HepG2 (cell line): ENCODE data around the gene JPH2.

Source experiments
- BRCA1 ChIP-seq: sonication (generic); formaldehyde crosslinking; IDR thresholded peaks from 2 replicates; pipeline ENCODE4 v1.4.0; 2020; ENCODE audit warnings: missing genetic modification reagents
- ETV6 ChIP-seq: sonication (generic); formaldehyde crosslinking; conservative IDR thresholded peaks from 2 replicates; pipeline ENCODE4 v1.4.0; 2020; ENCODE audit warnings: missing genetic modification reagents
- GPN1 ChIP-seq: sonication (generic); formaldehyde crosslinking; IDR thresholded peaks from 2 replicates; pipeline ENCODE4 v1.5.1; 2020; ENCODE audit warnings: missing genetic modification reagents, borderline replicate concordance
- JUNB ChIP-seq: sonication (generic); formaldehyde crosslinking; IDR thresholded peaks from 2 replicates; pipeline ENCODE4 v1.8.0; 2022; ENCODE audit warnings: missing genetic modification reagents, mild to moderate bottlenecking, borderline replicate concordance
- NFYB ChIP-seq: sonication (generic); formaldehyde crosslinking; IDR thresholded peaks from 2 replicates; pipeline ENCODE4 v1.4.0; 2020; ENCODE audit warnings: missing genetic modification reagents
- ZMAT3 ChIP-seq: sonication (generic); formaldehyde crosslinking; conservative IDR thresholded peaks from 2 replicates; pipeline ENCODE4 v1.7.0; 2021; ENCODE audit warnings: missing genetic modification reagents
- ZNF207 ChIP-seq: fragments of 450-650 bp; IDR thresholded peaks from 2 replicates; pipeline ENCODE4 v1.6.1; 2016; ENCODE audit warnings: antibody characterized with exemption, borderline replicate concordance
- ZNF570 ChIP-seq: sonication (generic); formaldehyde crosslinking; IDR thresholded peaks from 2 replicates; pipeline ENCODE4 v1.4.0; 2020; ENCODE audit warnings: mild to moderate bottlenecking, missing genetic modification reagents, borderline replicate concordance
- TF ChIP-seq, protein P1 (sequence below): sonication (generic); formaldehyde crosslinking; IDR thresholded peaks from 2 replicates; pipeline ENCODE4 v1.5.0; 2020; ENCODE audit warnings: mild to moderate bottlenecking, missing genetic modification reagents, moderate library complexity
- TF ChIP-seq, protein P2 (sequence below), 2 experiments: sonication (generic) in 1 of 2; formaldehyde crosslinking in 1 of 2; IDR thresholded peaks; 2 replicates each; pipeline versions ENCODE4 v1.4.0 to v1.6.1; 2018 to 2020; ENCODE audit warnings: missing genetic modification reagents in 2 of 2, borderline replicate concordance in 1 of 2, low read depth in 1 of 2, mild to moderate bottlenecking in 1 of 2, missing biosample characterization in 1 of 2
- TF ChIP-seq, protein P3 (sequence below): sonication (generic); formaldehyde crosslinking; IDR thresholded peaks from 2 replicates; pipeline ENCODE4 v1.4.0; 2020; ENCODE audit warnings: missing genetic modification reagents, borderline replicate concordance
- TF ChIP-seq, protein P4 (sequence below), 2 experiments: fragments of 450-650 bp in 1 of 2; sonication (generic) in 1 of 2; formaldehyde crosslinking in 1 of 2; IDR thresholded peaks; 2 replicates each; pipeline versions ENCODE4 v1.6.1 to v1.8.0; 2016 to 2022; ENCODE audit warnings: antibody characterized with exemption in 1 of 2, mild to moderate bottlenecking in 1 of 2, missing genetic modification reagents in 1 of 2
- TF ChIP-seq, protein P5 (sequence below): IDR thresholded peaks from 2 replicates; pipeline ENCODE4 v1.6.1; 2016; ENCODE audit warnings: low read depth, borderline replicate concordance

DNA sequence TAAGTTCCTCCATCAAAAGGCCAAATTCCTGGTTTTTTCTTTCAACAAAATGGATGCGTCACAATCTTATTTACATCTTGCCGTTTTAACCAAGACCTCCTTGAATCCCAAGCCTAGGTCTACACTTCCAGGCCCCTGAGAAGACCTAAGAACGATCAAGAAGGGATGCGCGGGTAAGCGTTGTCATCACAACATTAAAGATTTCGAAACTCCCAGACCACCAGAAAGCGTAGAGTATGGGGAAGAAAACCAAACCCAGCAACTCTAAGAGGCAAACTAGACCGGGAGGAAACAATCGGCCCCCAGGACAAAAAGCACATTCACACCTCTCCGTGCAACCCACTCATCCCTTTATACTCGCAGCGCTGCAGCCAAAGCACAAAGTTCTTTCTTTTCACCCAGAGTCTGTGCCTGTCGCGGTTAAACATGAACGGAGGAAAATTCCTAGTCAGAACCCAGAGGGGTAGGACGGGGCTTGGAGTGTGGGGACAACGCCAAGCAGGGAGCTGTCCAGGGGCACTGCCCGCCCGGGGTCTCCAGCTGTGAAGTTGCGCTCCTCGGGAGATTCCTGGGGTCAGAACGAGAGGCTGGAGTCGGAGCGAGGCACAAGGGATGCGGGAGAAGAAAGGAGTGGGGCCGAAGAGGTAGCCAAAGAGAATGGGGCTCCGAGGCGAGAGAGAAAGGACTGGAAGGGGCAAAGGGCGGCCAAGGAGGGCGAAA lies 22.9 kb upstream of the JPH2 start:
- no peak for TF ChIP-seq ETV6 (CRISPR knock-in tag)
- TF ChIP-seq NFYB (CRISPR knock-in tag): no peak
- TF ChIP-seq ZNF207: no peak
- TF ChIP-seq, protein P1, sequence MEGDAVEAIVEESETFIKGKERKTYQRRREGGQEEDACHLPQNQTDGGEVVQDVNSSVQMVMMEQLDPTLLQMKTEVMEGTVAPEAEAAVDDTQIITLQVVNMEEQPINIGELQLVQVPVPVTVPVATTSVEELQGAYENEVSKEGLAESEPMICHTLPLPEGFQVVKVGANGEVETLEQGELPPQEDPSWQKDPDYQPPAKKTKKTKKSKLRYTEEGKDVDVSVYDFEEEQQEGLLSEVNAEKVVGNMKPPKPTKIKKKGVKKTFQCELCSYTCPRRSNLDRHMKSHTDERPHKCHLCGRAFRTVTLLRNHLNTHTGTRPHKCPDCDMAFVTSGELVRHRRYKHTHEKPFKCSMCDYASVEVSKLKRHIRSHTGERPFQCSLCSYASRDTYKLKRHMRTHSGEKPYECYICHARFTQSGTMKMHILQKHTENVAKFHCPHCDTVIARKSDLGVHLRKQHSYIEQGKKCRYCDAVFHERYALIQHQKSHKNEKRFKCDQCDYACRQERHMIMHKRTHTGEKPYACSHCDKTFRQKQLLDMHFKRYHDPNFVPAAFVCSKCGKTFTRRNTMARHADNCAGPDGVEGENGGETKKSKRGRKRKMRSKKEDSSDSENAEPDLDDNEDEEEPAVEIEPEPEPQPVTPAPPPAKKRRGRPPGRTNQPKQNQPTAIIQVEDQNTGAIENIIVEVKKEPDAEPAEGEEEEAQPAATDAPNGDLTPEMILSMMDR (CRISPR knock-in tag): no peak
- TF ChIP-seq, protein P2, sequence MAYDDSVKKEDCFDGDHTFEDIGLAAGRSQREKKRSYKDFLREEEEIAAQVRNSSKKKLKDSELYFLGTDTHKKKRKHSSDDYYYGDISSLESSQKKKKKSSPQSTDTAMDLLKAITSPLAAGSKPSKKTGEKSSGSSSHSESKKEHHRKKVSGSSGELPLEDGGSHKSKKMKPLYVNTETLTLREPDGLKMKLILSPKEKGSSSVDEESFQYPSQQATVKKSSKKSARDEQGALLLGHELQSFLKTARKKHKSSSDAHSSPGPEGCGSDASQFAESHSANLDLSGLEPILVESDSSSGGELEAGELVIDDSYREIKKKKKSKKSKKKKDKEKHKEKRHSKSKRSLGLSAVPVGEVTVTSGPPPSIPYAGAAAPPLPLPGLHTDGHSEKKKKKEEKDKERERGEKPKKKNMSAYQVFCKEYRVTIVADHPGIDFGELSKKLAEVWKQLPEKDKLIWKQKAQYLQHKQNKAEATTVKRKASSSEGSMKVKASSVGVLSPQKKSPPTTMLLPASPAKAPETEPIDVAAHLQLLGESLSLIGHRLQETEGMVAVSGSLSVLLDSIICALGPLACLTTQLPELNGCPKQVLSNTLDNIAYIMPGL (CRISPR knock-in tag; IDR thresholded peaks at IDR 0.05; ENCODE audit: borderline replicate concordance in 1 of 2, low read depth in 1 of 2): no peak
- TF ChIP-seq, protein P3, sequence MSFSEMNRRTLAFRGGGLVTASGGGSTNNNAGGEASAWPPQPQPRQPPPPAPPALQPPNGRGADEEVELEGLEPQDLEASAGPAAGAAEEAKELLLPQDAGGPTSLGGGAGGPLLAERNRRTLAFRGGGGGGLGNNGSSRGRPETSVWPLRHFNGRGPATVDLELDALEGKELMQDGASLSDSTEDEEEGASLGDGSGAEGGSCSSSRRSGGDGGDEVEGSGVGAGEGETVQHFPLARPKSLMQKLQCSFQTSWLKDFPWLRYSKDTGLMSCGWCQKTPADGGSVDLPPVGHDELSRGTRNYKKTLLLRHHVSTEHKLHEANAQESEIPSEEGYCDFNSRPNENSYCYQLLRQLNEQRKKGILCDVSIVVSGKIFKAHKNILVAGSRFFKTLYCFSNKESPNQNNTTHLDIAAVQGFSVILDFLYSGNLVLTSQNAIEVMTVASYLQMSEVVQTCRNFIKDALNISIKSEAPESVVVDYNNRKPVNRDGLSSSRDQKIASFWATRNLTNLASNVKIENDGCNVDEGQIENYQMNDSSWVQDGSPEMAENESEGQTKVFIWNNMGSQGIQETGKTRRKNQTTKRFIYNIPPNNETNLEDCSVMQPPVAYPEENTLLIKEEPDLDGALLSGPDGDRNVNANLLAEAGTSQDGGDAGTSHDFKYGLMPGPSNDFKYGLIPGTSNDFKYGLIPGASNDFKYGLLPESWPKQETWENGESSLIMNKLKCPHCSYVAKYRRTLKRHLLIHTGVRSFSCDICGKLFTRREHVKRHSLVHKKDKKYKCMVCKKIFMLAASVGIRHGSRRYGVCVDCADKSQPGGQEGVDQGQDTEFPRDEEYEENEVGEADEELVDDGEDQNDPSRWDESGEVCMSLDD (CRISPR knock-in tag): 0 out of 2 replicates have a peak, but pooled peaks have one; percentile 47
- TF ChIP-seq ZNF570 (CRISPR knock-in tag): no peak
- no peak for TF ChIP-seq GPN1 (CRISPR knock-in tag)
- TF ChIP-seq BRCA1 (CRISPR knock-in tag): no peak
- TF ChIP-seq, protein P4, sequence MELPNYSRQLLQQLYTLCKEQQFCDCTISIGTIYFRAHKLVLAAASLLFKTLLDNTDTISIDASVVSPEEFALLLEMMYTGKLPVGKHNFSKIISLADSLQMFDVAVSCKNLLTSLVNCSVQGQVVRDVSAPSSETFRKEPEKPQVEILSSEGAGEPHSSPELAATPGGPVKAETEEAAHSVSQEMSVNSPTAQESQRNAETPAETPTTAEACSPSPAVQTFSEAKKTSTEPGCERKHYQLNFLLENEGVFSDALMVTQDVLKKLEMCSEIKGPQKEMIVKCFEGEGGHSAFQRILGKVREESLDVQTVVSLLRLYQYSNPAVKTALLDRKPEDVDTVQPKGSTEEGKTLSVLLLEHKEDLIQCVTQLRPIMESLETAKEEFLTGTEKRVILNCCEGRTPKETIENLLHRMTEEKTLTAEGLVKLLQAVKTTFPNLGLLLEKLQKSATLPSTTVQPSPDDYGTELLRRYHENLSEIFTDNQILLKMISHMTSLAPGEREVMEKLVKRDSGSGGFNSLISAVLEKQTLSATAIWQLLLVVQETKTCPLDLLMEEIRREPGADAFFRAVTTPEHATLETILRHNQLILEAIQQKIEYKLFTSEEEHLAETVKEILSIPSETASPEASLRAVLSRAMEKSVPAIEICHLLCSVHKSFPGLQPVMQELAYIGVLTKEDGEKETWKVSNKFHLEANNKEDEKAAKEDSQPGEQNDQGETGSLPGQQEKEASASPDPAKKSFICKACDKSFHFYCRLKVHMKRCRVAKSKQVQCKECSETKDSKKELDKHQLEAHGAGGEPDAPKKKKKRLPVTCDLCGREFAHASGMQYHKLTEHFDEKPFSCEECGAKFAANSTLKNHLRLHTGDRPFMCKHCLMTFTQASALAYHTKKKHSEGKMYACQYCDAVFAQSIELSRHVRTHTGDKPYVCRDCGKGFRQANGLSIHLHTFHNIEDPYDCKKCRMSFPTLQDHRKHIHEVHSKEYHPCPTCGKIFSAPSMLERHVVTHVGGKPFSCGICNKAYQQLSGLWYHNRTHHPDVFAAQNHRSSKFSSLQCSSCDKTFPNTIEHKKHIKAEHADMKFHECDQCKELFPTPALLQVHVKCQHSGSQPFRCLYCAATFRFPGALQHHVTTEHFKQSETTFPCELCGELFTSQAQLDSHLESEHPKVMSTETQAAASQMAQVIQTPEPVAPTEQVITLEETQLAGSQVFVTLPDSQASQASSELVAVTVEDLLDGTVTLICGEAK (IDR thresholded peaks at IDR 0.05): 0 out of 2 replicates have a peak, but pooled peaks have one; percentile 3
- TF ChIP-seq, protein P4 (CRISPR knock-in tag; IDR thresholded peaks at IDR 0.05): no peak; the same call in 1 of the 2 replicates
- no peak; the same call in 1 of the 2 replicates for TF ChIP-seq ZMAT3 (CRISPR knock-in tag)
- TF ChIP-seq JUNB: peak; percentile 68
- TF ChIP-seq, protein P5, sequence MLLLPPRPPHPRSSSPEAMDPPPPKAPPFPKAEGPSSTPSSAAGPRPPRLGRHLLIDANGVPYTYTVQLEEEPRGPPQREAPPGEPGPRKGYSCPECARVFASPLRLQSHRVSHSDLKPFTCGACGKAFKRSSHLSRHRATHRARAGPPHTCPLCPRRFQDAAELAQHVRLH: no peak; the same call in 1 of the 2 replicates
